T-helper 2 cell treated with Interferon-gamma antibody and Interleukin-4, amounts not matched to agents 100 ng/mL and 5 ng/mL, for 36 hours (primary cell): ENCODE measurements around the gene NEK6. TPM values are rescaled to one million over a fixed set of nuclear protein-coding genes. Genes with fewer than 3 reads are reported as not detected.

ENCODE experiments used
- intact Hi-C: fragments of 100-400 bp; cut with micrococcal nuclease; formaldehyde crosslinking; loops from one replicate; pipeline ENCODE4 v1.15.1; 2023
- total RNA-seq: library from RNA; stranded (reverse); gene quantifications from 2 replicates; pipeline ENCODE4 v1.2.3, GENCODE V29; 2022

Gene NEK6
- total RNA-seq, 1 donor from 2014 or later, result 28.6 TPM

- intact Hi-C loops, result no loop called here
These were observed 36.2 kb downstream of the NEK6 start for GRCh38 chr9:124293718-124294506.

DNA sequence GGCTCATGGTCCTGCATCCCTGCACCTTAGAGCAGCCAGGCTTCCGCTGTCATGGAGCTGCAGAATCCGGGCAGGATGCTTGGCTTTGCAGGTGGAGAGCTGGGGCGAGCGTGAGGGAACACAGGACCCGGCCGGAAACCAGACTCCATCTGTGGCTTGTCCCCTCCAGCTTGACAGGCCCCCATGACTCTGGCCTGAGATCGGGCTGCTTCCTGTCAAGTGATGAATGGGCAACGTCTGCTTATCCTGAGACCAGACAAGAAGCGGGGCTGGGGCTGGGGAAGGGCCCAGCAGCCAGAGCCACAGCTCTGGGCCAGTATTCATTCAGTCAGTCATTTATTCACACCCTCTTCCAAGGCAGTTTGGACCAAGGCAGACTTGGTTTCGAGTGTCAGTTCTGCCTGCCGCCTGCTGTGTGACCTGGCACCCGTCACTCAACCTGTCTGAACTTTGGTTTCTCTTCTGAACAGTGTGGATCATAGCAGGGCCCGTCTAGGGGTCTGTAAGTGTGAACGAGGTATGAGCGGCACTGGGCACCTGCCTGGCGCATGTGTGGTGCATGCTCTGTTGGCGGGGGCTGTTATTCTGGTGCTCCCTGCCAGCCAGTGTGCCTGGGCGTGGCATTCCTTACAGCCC is 37.5 kb downstream of the NEK6 start:
- intact Hi-C loops, result no loop called here

GRCh38 chr9:124296094-124296493 is 38.3 kb downstream of the NEK6 start:
- intact Hi-C loops, result no loop called here

- intact Hi-C loops, result no loop called here
These were observed 39.2 kb downstream of the NEK6 start for GRCh38 chr9:124296796-124297550.

- intact Hi-C loops, result no loop called here
These were observed 39.8 kb downstream of the NEK6 start for GRCh38 chr9:124297551-124297901.

DNA sequence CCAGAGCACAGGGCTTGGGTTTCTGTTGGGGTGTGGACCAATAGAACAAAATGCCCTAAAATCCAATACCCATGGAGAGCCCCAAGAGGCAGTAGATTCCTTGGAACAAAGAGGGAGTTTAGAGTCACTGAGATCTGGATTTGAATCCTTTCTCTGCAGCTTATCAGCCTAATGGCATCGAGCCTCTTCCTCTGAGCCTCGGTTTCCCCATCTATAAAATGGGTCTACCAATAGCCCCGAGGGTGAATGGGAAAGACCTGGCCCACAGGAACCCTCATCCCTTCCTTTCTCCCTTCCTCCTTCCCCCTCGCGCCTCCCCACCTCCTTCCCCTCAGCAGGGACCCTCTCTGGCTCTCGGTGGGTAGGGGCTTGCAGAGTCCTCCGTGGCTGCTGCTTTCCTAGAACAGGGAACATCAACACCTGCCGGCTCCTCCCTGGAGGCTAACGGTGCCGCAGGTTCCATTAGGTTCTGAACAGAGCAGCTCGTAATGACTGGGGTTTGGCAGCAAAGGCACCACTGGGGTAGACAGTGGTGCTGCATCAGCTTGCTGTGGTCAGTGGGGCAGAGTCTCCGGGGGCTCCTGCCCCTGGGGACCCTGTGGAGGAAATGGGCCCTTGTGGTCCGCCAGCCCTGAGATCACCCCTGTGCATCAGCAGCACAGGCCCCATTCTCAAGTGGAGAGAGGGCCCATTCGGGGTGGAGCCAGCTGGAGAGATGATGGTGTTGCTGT is 40.3 kb downstream of the NEK6 start:
- intact Hi-C loops, result no loop called here

GRCh38 chr9:124298646-124299235 is 41.0 kb downstream of the NEK6 start:
- intact Hi-C loops, result no loop called here

GRCh38 chr9:124299515-124300090 is 41.9 kb downstream of the NEK6 start:
- intact Hi-C loops, result no loop called here

DNA sequence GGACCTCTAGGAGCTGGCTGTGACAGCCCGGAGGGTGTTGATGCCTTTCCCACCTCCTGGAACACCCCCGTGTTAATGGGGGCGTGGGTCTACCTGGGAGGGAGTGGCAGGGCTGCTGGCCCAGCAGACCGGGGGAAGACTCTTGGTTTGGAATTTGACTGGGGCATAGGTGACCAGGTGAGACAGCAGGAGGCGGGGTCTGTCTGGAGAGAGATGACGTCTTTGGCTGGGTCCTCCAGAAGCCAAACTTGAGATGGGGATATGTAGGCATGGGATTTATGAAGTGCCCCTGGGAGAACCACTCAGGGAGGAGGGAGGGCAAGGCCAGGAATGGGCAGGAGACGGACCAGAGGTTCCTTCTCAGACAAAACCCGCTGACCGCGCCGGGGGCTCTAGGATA is 42.6 kb downstream of the NEK6 start:
- intact Hi-C loops, result no loop called here

- intact Hi-C loops, result no loop called here
These were observed 45.2 kb downstream of the NEK6 start for GRCh38 chr9:124302921-124303320.

GRCh38 chr9:124303762-124304161 is 46.0 kb downstream of the NEK6 start:
- intact Hi-C loops, result no loop called here

GRCh38 chr9:124304285-124304684 is 46.5 kb downstream of the NEK6 start:
- intact Hi-C loops, result no loop called here

DNA sequence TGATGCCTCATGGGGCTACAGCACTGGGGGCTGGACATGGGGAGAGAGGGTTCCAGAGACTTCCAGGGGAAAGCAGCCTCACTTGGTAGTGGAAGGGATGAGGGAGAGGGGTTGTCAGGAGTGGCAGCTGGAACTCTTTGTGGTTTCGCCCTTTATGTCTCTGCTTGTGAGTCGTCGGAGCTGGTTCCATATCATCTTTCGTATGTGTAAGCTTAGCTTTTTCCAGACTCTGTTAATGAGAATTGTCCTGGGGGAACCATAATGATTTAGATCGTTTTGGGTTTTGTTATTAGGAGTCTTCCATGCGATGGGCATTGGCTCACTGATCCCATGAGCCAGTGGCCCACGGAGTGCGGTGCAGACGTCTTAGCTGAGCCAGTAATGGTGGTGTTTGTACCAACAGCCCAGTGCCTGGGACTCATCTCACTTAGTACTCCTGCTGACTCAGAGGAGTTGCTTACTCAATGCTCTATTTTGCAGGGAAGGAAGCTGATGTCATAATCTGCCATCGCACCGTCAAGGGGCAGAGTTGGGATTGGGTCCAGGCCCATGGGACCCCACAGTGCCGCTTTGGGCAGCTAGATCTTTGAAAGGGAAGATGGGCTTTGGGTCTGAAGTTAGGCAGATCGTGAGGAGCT is 48.5 kb downstream of the NEK6 start:
- intact Hi-C loops, result no loop called here

DNA sequence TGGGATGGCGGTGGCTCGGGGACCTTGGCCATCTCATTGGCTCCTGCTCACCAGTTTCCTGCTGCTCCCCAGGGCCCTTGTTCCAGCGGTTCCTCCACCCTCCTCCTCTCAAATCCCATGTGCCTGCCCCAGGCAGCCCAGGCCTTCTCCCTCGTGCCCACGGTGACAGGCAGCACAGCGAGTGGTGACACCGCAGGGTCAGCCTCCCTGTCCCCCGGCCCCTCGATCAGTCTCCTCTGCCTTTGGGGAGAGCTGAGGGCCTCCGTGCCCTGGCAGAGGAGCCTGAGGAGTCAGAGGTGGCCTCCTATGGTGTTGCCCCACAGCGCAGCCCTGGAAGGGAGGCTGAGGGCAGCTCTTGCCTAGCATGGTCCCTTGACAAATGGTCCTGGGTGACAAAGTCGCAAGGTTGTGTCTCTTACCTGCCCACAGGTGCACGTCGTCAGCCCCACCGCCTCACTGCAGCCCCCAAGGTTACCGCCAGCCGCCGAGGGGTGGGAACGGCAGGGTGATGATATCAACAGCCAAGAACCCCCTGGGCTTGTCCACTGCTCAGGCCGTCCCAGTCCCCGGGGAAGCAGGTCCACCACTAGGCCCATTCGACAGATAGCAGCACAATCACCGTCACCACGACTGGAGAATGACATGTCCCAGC is 49.8 kb downstream of the NEK6 start:
- intact Hi-C loops, result no loop called here

DNA sequence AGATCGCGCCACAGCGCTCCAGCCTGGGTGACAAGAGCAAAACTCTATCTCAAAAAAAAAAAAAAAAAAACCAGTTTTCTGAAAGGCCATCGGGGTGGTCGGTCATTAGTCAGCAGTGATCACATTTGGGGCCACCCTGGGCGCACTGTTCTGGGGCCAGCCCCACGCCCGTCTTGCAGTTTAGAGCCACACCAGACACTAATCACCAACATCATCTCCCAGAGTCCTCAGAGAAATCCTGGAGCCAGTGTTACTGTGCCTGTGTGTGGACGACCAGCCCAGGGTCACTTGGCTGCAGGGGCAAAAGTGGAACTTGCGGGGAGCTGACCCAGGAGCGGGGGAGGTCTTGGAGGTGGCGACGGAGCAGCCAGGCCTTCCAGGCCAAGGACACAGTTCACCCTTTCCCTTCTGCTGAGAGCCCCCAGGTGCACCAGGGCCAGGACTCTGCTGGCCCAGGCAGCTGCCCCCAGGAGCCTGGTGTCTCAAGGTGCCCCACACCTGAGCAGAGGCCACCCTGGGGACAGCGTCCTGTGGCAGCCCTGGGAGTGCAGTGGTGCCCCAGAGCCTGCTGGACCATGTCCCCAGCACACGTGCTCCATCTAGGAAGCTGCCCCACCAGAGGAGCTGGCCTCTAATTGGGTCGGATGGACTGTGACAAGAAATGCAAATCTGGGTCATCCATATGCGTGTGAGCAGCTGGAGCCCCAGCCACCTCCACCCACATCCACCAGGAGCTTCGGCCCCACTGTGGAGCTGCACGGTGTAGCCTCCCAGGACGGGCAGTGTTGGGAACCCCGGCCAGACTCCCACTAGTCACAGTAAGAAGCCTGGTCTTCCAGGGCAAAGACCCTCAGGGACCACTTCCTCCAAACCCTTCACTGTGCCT is 51.1 kb downstream of the NEK6 start:
- intact Hi-C loops, result no loop called here

- intact Hi-C loops, result no loop called here
These were observed 51.9 kb downstream of the NEK6 start for GRCh38 chr9:124309667-124310084.

DNA sequence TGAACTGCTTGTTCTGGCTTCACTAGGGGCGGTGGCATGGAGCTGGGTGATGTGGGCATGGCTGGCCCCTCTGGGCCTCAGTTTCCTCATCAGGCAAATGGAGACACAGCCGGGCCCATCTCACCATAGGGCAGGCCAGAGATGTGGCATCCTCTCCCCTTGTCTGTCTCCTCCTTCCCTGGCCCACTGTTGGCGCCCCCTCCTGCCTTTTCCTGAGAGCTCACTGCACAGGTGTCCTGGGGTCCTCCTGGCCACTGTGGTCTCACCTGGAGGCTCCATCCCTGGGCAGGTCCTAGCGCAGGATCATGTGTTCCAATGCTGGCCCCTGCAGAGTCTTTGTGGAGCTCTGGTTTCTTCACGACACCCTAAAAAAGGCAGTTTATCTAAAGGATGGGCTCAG is 53.5 kb downstream of the NEK6 start:
- intact Hi-C loops, result no loop called here

GRCh38 chr9:124312290-124313265 is 54.8 kb downstream of the NEK6 start:
- intact Hi-C loops, result no loop called here
